Stimulated activated CD4-positive, alpha-beta T cell treated with anti-CD3 and anti-CD28 coated beads, TNF-alpha, amount 100 ng/mL, for 4 hours (primary cell): ENCODE measurements around the gene GIMAP4.
"Not testable (repeated sequence)": the region's sequence is repeated elsewhere in the genome, so short reads cannot be mapped to it uniquely, and the experiment has no call there.

Source experiments
- DNase-seq, 3 experiments: peaks; one replicate each; pipeline ENCODE4 v3.0.0-alpha.2; 2020; ENCODE audit warnings: low read depth in 3 of 3

The GIMAP4 gene

GRCh38 chr7:150567169-150567568 is at the start of gene GIMAP4:
GIMAP4 (plus strand) TSS chr7:150567390; CDS start chr7:150569902, 2,512 bp downstream.
- DNase-seq, result no peak

- DNase-seq, result no peak
Measured at GRCh38 chr7:150519310-150519709, 47.9 kb upstream of the GIMAP4 start.

- DNase-seq, result no peak
Measured at GRCh38 chr7:150520145-150520544, 47.0 kb upstream of the GIMAP4 start.

- DNase-seq, result not testable (repeated sequence)
Measured at GRCh38 chr7:150522931-150523330, 44.3 kb upstream of the GIMAP4 start.

- no peak for DNase-seq
Measured at GRCh38 chr7:150524018-150524417, 43.2 kb upstream of the GIMAP4 start.

- no peak for DNase-seq
Measured at GRCh38 chr7:150531704-150532103, 35.5 kb upstream of the GIMAP4 start.

- DNase-seq, result no peak
Measured at GRCh38 chr7:150538259-150538658, 28.9 kb upstream of the GIMAP4 start.

- DNase-seq, result no peak
Measured at GRCh38 chr7:150553163-150553562, 14.0 kb upstream of the GIMAP4 start.

- no peak for DNase-seq
Measured at GRCh38 chr7:150556521-150557138, 10.6 kb upstream of the GIMAP4 start.

GRCh38 chr7:150560486-150560885 is 6.7 kb upstream of the GIMAP4 start:
- no peak for DNase-seq

GRCh38 chr7:150562919-150563318 is 4.3 kb upstream of the GIMAP4 start:
- DNase-seq, result no peak

- no peak for DNase-seq
Measured at GRCh38 chr7:150564006-150564405, 3.2 kb upstream of the GIMAP4 start.

GRCh38 chr7:150564566-150564965 is 2.6 kb upstream of the GIMAP4 start:
- no peak for DNase-seq

- DNase-seq, result no peak
Measured at GRCh38 chr7:150565239-150565638, 2.0 kb upstream of the GIMAP4 start.

GRCh38 chr7:150566123-150566522 is 1.1 kb upstream of the GIMAP4 start:
- no peak for DNase-seq

- no peak for DNase-seq
Measured at GRCh38 chr7:150566572-150566971, 618 bp upstream of the GIMAP4 start.

GRCh38 chr7:150567871-150568301 is 696 bp downstream of the GIMAP4 start:
- no peak for DNase-seq

- DNase-seq, result no peak
Measured at GRCh38 chr7:150568714-150569113, 1.5 kb downstream of the GIMAP4 start.

- DNase-seq, result no peak
Measured at GRCh38 chr7:150569245-150569955, 2.2 kb downstream of the GIMAP4 start.

- DNase-seq, result no peak
Measured at GRCh38 chr7:150570556-150571465, 3.6 kb downstream of the GIMAP4 start.

- no peak for DNase-seq
Measured at GRCh38 chr7:150572496-150572895, 5.3 kb downstream of the GIMAP4 start.

- DNase-seq, result not testable (repeated sequence)
Measured at GRCh38 chr7:150579979-150580637, 12.9 kb downstream of the GIMAP4 start.
